ENCODE results near the gene ANXA2.

The ANXA2 gene

GRCh38 chr15:60400944-60401343 is 3.2 kb upstream of the ANXA2 start:
- H3K36me3 ChIP-seq (ENCODE audit: control insufficient read depth in 4 of 4, insufficient read depth in 4 of 4, low read length in 3 of 4), result no peaks in the 10 kb centered on the region
- CTCF ChIA-PET, result no interaction called here
- 33% methylated on average over 3 of the region's 3 CpGs for WGBS (ENCODE audit: insufficient coverage)
- no peak for DNase-seq
- POLR2A ChIA-PET, result no interaction called here
- peaks cover 0 to 4% (median 0%) of the 10 kb centered on the region in 5 experiments for H3K27me3 ChIP-seq (replicated peaks in 2 of 5; ENCODE audit: control insufficient read depth in 4 of 5, insufficient read depth in 5 of 5, low read length in 4 of 5)
- no peak overlapping the region for H3K27ac ChIP-seq (ENCODE audit: insufficient read depth in 1 of 2, low read depth in 1 of 2, low read length in 2 of 2, poor library complexity in 1 of 2, severe bottlenecking in 2 of 2)
- H3K4me1 ChIP-seq (ENCODE audit: control extremely low read depth in 1 of 4, control insufficient read depth in 4 of 4, insufficient read depth in 4 of 4, low read length in 3 of 4), result peaks cover 0 to 25% (median 21%) of the 10 kb centered on the region in 4 experiments
- no peak overlapping the region for H3K4me3 ChIP-seq (ENCODE audit: control insufficient read depth in 1 of 7, extremely low read depth in 1 of 7, insufficient read depth in 4 of 7, low read depth in 2 of 7, low read length in 6 of 7)
- no peaks in the 10 kb centered on the region for H3K9me3 ChIP-seq (ENCODE audit: control extremely low read depth in 1 of 5, control insufficient read depth in 4 of 5, insufficient read depth in 2 of 5, low read depth in 1 of 5, low read length in 4 of 5)

- Histone ChIP-seq H3K27me3 (replicated peaks in 2 of 5; ENCODE audit: control insufficient read depth in 4 of 5, insufficient read depth in 5 of 5, low read length in 4 of 5) (peaks cover 0 to 4% (median 0%) of the 10 kb centered on the region in 5 experiments), H3K27ac (ENCODE audit: insufficient read depth in 1 of 2, low read depth in 1 of 2, low read length in 2 of 2, poor library complexity in 1 of 2, severe bottlenecking in 2 of 2) (no peak overlapping the region), H3K36me3 (ENCODE audit: control insufficient read depth in 4 of 4, insufficient read depth in 4 of 4, low read length in 3 of 4) (no peaks in the 10 kb centered on the region), H3K4me3 (ENCODE audit: control insufficient read depth in 1 of 7, extremely low read depth in 1 of 7, insufficient read depth in 4 of 7, low read depth in 2 of 7, low read length in 6 of 7) (no peak overlapping the region), H3K9me3 (ENCODE audit: control extremely low read depth in 1 of 5, control insufficient read depth in 4 of 5, insufficient read depth in 2 of 5, low read depth in 1 of 5, low read length in 4 of 5) (no peaks in the 10 kb centered on the region), H3K4me1 (ENCODE audit: control extremely low read depth in 1 of 4, control insufficient read depth in 4 of 4, insufficient read depth in 4 of 4, low read length in 3 of 4) (peaks cover 3 to 32% (median 21%) of the 10 kb centered on the region in 4 experiments)
- no peak for DNase-seq
- POLR2A ChIA-PET, result no interaction called here
- CTCF ChIA-PET, result interaction anchor here (0.6 to 1.5 kb wide), 3 partner anchors 38 to 355 kb away, joined by 3 read pairs; no protein-coding TSS in a partner anchor
- no CpG with 5 or more reads among the region's 1 CpG for WGBS (ENCODE audit: insufficient coverage)
These were observed 2.1 kb upstream of the ANXA2 start for GRCh38 chr15:60399931-60400330.

GRCh38 chr15:60399246-60399915 is 1.6 kb upstream of the ANXA2 start:
- peak overlapping the region in 1 of 2 experiments; percentile 61 for H3K27ac ChIP-seq (ENCODE audit: insufficient read depth in 1 of 2, low read depth in 1 of 2, low read length in 2 of 2, poor library complexity in 1 of 2, severe bottlenecking in 2 of 2)
- 54% methylated on average over 16 of the region's 21 CpGs for WGBS (ENCODE audit: insufficient coverage)
- H3K9me3 ChIP-seq (ENCODE audit: control extremely low read depth in 1 of 5, control insufficient read depth in 4 of 5, insufficient read depth in 2 of 5, low read depth in 1 of 5, low read length in 4 of 5), result no peaks in the 10 kb centered on the region
- peaks cover 3 to 32% (median 21%) of the 10 kb centered on the region in 4 experiments for H3K4me1 ChIP-seq (ENCODE audit: control extremely low read depth in 1 of 4, control insufficient read depth in 4 of 4, insufficient read depth in 4 of 4, low read length in 3 of 4)
- no peaks in the 10 kb centered on the region for H3K36me3 ChIP-seq (ENCODE audit: control insufficient read depth in 4 of 4, insufficient read depth in 4 of 4, low read length in 3 of 4)
- ChIA-PET CTCF (interaction anchor here (1.3 to 1.5 kb wide), 2 partner anchors 37 to 121 kb away, joined by 3 read pairs; no protein-coding TSS in a partner anchor), POLR2A (no interaction called here)
- peak overlapping the region in 4 of 7 experiments; percentile 40 to 81 (median 75) for H3K4me3 ChIP-seq (ENCODE audit: control insufficient read depth in 1 of 7, extremely low read depth in 1 of 7, insufficient read depth in 4 of 7, low read depth in 2 of 7, low read length in 6 of 7)
- peaks cover 0 to 4% (median 0%) of the 10 kb centered on the region in 5 experiments for H3K27me3 ChIP-seq (replicated peaks in 2 of 5; ENCODE audit: control insufficient read depth in 4 of 5, insufficient read depth in 5 of 5, low read length in 4 of 5)
- DNase-seq, result no peak

- H3K27ac ChIP-seq (ENCODE audit: insufficient read depth in 1 of 2, low read depth in 1 of 2, low read length in 2 of 2, poor library complexity in 1 of 2, severe bottlenecking in 2 of 2), result peak overlapping the region in 1 of 2 experiments; percentile 58
- 2% methylated on average over 17 of the region's 37 CpGs for WGBS (ENCODE audit: insufficient coverage)
- DNase-seq, result peak; percentile 10 to 72 (median 57)
- H3K4me1 ChIP-seq (ENCODE audit: control extremely low read depth in 1 of 4, control insufficient read depth in 4 of 4, insufficient read depth in 4 of 4, low read length in 3 of 4), result peaks cover 3 to 33% (median 21%) of the 10 kb centered on the region in 4 experiments
- H3K27me3 ChIP-seq (replicated peaks in 2 of 5; ENCODE audit: control insufficient read depth in 4 of 5, insufficient read depth in 5 of 5, low read length in 4 of 5), result peaks cover 0 to 4% (median 0%) of the 10 kb centered on the region in 5 experiments
- ChIA-PET CTCF (interaction anchor here (1.2 kb wide), 1 partner anchor 124 kb away, joined by 3 read pairs; no protein-coding TSS in a partner anchor), POLR2A (interaction anchor here (0.7 kb wide), 1 partner anchor 66 kb away, joined by 5 read pairs; no protein-coding TSS in a partner anchor)
- H3K4me3 ChIP-seq (ENCODE audit: control insufficient read depth in 1 of 7, extremely low read depth in 1 of 7, insufficient read depth in 4 of 7, low read depth in 2 of 7, low read length in 6 of 7), result peak overlapping the region; percentile 35 to 81 (median 67)
- H3K9me3 ChIP-seq (ENCODE audit: control extremely low read depth in 1 of 5, control insufficient read depth in 4 of 5, insufficient read depth in 2 of 5, low read depth in 1 of 5, low read length in 4 of 5), result no peaks in the 10 kb centered on the region
- H3K36me3 ChIP-seq (ENCODE audit: control insufficient read depth in 4 of 4, insufficient read depth in 4 of 4, low read length in 3 of 4), result no peaks in the 10 kb centered on the region
These were observed 621 bp downstream of the ANXA2 start for GRCh38 chr15:60396958-60397771.

GRCh38 chr15:60396560-60396957 is 1.2 kb downstream of the ANXA2 start:
- ChIA-PET CTCF (interaction anchor here (1.2 to 1.4 kb wide), 2 partner anchors 37 to 124 kb away, joined by 3 to 4 read pairs; no protein-coding TSS in a partner anchor), POLR2A (no interaction called here)
- no peak overlapping the region for H3K27ac ChIP-seq (ENCODE audit: insufficient read depth in 1 of 2, low read depth in 1 of 2, low read length in 2 of 2, poor library complexity in 1 of 2, severe bottlenecking in 2 of 2)
- no peaks in the 10 kb centered on the region for H3K36me3 ChIP-seq (ENCODE audit: control insufficient read depth in 4 of 4, insufficient read depth in 4 of 4, low read length in 3 of 4)
- peaks cover 0 to 4% (median 0%) of the 10 kb centered on the region in 5 experiments for H3K27me3 ChIP-seq (replicated peaks in 2 of 5; ENCODE audit: control insufficient read depth in 4 of 5, insufficient read depth in 5 of 5, low read length in 4 of 5)
- H3K4me3 ChIP-seq (ENCODE audit: control insufficient read depth in 1 of 7, extremely low read depth in 1 of 7, insufficient read depth in 4 of 7, low read depth in 2 of 7, low read length in 6 of 7), result peak overlapping the region in 5 of 7 experiments; percentile 67 to 81 (median 73)
- DNase-seq, result no peak
- peaks cover 3 to 33% (median 21%) of the 10 kb centered on the region in 4 experiments for H3K4me1 ChIP-seq (ENCODE audit: control extremely low read depth in 1 of 4, control insufficient read depth in 4 of 4, insufficient read depth in 4 of 4, low read length in 3 of 4)
- no peaks in the 10 kb centered on the region for H3K9me3 ChIP-seq (ENCODE audit: control extremely low read depth in 1 of 5, control insufficient read depth in 4 of 5, insufficient read depth in 2 of 5, low read depth in 1 of 5, low read length in 4 of 5)
- 94% methylated on average over 2 of the region's 5 CpGs for WGBS (ENCODE audit: insufficient coverage)

GRCh38 chr15:60396100-60396499 is 1.7 kb downstream of the ANXA2 start:
- WGBS (ENCODE audit: insufficient coverage), result 96% methylated on average over 4 of the region's 12 CpGs
- Histone ChIP-seq H3K9me3 (ENCODE audit: control extremely low read depth in 1 of 5, control insufficient read depth in 4 of 5, insufficient read depth in 2 of 5, low read depth in 1 of 5, low read length in 4 of 5) (no peaks in the 10 kb centered on the region), H3K27ac (ENCODE audit: insufficient read depth in 1 of 2, low read depth in 1 of 2, low read length in 2 of 2, poor library complexity in 1 of 2, severe bottlenecking in 2 of 2) (no peak overlapping the region), H3K4me3 (ENCODE audit: control insufficient read depth in 1 of 7, extremely low read depth in 1 of 7, insufficient read depth in 4 of 7, low read depth in 2 of 7, low read length in 6 of 7) (peak overlapping the region in 1 of 7 experiments; percentile 81), H3K36me3 (ENCODE audit: control insufficient read depth in 4 of 4, insufficient read depth in 4 of 4, low read length in 3 of 4) (no peaks in the 10 kb centered on the region), H3K4me1 (ENCODE audit: control extremely low read depth in 1 of 4, control insufficient read depth in 4 of 4, insufficient read depth in 4 of 4, low read length in 3 of 4) (peaks cover 3 to 33% (median 21%) of the 10 kb centered on the region in 4 experiments), H3K27me3 (replicated peaks in 2 of 5; ENCODE audit: control insufficient read depth in 4 of 5, insufficient read depth in 5 of 5, low read length in 4 of 5) (peaks cover 0 to 4% (median 0%) of the 10 kb centered on the region in 5 experiments)
- no peak for DNase-seq
- ChIA-PET POLR2A (no interaction called here), CTCF (interaction anchor here (1.2 to 1.4 kb wide), 2 partner anchors 37 to 125 kb away, joined by 3 to 4 read pairs; no protein-coding TSS in a partner anchor)

Measured in common myeloid progenitor, CD34-positive (primary cell).